ENCODE results near the gene ABHD14A.
"Not testable (repeated sequence)": the region's sequence is repeated elsewhere in the genome, so short reads cannot be mapped to it uniquely, and the experiment has no call there.

The ABHD14A gene

DNA sequence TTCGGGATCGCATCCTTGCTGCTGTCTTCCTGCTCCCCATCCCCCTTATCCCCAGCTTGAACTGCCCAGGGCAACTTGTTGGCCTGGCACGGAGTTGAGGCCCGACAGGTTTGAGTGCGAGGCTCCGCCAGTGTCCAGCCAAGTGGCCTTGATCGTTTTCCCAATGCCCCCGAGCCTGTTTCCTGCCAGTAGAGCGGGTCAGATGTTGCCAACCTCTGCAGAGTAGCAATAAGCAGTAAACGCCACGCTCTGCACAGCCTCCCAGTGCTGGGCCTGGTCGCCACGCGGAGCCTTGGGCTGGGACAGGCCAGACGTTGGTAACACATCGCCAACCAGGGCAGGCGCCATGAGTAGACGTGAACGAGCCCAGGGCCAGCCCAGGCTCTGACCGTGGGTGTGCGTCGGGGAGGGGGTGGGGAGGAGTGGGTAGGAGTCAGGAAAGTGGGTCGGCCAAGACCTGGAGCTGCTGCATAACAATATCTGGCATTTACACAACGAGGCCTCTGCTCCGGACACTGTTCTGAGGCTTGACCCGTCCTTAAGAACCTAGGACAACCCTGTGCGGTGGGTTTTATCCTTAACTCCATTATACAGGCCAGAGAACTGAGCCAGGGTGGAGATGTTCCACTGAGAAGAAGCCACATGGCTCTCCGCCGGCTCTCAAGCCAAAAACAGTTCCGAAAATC, 444 bp upstream of the ABHD14A start:
- DNase-seq (ENCODE audit: low spot score): no peak

DNA sequence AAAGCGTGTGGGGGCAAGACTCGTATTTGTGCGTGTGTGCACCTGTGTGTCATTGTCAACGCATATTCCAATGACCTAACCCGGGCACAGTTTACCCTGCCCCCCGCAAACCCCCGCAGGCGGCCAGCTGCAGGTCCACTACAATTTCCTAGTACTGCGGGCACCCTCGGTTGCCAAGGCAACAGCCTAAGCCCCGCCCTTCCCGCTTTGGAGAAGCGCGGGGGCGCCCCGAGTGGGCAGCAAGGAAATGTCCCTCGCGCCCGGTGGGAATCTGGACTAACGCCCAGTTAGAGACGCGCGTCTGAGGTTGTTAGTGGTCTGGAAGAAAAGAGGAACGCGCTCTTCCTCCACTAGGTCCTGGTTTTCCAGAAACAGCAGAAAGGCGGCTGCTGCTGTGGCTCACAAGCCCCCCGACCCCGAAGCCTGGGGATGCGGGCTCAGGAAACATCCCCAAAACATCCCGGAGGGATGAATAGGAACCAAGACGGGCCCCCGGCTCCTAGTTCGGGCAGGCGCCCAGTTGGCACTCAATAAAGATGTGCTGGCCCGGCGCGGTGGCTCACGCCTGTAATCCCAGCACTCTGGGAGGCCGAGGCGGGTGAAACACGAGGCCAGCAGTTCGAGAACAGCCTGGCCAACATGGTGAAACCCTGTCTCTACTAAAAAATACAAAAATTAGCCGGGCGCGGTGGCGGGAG, 1.1 kb downstream of the ABHD14A start:
- peak; percentile 34 for DNase-seq (ENCODE audit: low spot score)

DNA sequence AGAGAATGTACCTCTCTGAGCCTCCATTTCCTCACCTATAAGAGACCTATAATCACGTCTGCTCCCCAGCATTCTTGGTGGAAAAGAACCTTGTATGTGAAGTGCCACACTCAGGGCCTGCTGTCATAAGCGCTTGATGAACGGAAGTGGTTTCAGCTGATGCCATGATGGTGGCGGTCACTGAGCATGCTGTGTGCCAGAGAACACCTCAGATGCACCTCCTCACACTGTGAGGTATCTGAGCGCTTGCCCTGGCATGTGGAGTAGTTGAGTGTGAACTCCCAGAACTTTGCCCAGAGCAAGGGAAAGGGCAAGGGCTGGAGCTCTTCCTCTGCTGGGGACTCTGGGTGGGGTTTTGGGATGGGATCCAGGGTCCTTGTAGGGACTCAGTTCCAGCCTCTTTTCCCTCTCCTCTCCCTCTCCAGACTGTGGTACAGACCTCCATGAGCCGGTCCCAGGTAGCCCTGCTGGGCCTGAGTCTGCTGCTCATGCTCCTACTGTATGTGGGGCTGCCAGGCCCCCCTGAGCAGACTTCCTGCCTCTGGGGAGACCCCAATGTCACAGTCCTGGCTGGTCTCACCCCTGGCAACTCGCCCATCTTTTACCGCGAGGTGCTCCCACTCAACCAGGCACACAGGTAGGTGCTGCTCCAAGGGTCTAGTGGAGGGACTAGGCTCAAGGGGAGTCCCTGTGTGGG, 2.7 kb downstream of the ABHD14A start:
- DNase-seq (ENCODE audit: low spot score): no peak

DNA sequence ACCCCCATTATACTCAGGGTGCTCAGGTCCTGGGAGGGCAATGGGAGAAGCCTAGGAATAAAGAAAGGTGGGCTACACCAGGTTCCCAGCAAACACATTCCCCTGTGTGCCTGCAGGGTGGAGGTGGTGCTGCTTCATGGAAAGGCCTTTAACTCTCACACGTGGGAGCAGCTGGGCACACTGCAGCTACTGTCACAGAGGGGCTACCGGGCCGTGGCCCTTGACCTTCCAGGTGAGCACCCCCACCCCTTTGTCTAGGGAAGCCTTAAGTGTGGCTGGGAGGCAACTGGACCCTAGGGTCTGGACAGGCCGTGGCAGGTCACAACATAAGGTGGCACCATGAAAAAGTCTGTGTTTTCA, 3.3 kb downstream of the ABHD14A start:
- DNase-seq (ENCODE audit: low spot score): no peak

DNA sequence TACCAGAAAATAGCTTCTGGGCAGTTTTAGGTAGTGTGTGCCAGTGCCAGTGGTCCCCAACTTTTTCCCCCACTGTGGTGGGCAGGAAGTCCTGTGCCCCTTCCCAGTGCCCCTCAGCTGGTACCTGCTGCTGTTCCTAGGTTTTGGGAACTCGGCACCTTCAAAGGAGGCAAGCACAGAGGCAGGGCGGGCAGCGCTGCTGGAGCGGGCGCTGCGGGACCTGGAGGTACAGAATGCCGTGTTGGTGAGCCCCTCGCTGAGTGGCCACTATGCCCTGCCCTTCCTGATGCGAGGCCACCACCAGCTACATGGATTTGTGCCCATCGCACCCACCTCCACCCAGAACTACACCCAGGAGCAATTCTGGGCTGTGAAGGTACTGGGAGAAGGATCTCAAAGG, 5.4 kb downstream of the ABHD14A start:
- no peak for DNase-seq (ENCODE audit: low spot score)

DNA sequence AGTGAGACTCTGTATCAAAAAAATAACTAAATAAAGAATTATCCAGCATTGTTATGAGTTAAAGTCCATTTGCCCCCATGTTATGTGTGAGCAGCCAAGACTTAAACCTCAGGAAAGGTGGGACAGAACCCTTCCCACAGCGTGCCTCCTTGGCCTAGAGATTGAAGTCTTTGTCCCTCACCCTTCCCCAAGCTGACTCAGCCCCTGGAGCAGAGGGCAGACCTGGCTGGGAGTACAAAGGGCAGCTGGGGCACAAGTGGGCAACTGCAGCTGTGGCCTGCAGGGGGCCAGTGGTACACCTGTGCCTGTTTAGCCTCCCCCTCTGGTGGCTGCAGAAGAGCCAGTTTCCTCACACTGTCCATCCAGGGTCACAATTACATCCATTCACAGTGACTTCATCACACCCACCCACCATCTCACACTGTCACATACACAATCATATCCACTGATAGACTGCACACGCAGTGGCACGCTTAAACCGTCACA, 7.5 kb downstream of the ABHD14A start:
- DNase-seq (ENCODE audit: low spot score): peak; percentile 76

DNA sequence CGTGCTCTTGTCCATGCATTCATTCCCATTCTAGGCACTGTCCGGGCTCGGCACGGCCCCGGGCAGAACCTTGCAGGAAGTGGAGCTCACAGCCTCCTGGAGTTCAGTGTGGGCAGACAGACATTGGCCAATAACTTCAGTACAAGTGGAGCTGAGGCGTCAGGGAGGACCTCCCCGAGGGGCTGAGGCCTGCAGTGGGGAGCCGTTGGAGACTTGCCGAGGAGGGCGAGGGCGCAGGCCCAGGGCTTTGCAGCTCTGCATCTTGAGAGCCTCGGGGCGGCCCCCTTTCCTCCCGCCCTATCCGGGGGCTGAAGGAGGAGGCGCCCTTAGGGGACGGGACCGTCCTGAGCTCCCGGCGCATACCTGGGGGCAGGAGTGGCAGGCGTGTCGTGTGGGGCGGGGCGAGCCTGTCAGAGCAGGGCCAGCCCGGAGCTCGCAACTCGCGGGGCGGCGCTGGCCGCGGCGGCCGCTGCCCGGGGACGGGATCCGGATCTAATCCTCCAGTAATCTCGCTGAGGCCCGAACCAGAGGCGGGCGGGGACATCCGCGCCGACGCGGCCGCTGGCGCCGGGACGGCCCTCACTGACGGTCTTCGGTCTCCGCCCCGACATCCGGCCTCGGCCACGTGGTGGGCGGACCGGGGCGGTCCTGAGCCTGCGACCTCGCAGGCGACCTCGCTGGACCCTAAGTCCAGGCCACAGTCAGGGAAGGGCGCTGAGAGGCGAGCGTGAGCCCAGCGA, 8.1 kb downstream of the ABHD14A start, which contains the start of gene ACY1:
TSS of gene ACY1 (plus strand) at position 698 of the 740 bp plus-strand sequence. CDS start 530 bp downstream, outside the sequence.
- peak; percentile 84 for DNase-seq (ENCODE audit: low spot score)

DNA sequence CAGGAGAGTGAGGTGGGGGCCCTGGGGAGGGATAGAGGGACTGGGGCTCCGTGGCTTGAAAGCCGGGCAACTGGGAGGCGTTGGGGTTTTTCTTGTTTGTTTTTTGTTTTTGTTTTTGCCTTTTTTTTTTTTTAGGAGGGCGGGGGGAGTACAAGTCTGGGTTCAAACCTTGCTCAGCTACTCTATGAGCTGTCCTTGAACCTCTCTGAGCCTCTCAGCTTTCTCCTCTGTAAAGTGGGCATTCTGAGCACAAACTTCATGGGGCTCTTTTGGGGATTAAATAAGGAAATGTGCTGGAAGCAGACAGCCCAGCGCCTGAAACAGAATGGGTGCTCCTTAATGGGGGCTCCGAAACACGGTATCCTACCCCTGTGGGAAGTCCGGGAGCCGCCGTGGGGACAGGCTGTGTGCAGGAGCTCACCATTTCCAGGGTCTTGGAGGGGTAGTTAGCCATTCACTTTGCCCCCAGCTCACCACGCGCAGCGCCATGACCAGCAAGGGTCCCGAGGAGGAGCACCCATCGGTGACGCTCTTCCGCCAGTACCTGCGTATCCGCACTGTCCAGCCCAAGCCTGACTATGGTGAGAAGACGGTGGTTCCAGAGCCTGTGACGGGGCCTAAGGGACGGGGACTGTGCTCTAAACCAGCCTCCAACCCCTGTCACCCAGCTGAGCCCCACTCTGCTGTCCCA, 8.9 kb downstream of the ABHD14A start:
- no peak for DNase-seq (ENCODE audit: low spot score)

DNA sequence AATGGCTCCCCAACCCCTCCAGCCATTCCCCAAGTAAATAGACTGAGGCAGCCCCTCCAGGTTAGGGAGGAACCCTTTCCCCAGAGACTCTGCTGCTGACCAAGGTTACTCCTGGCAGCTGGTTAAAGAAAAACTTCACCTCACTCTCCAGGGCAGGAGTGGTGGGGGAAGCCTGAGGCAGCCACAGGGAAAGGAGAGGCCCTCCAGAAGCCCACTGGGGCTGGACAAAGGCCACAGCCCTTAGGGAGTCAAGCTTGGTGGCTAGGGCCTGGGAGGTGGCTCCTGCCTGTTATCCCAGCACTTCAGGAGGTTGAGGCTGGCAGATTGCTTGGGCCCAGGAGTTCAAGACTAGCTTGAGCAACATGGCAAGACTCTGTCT, 9.4 kb downstream of the ABHD14A start:
- DNase-seq (ENCODE audit: low spot score): no peak

DNA sequence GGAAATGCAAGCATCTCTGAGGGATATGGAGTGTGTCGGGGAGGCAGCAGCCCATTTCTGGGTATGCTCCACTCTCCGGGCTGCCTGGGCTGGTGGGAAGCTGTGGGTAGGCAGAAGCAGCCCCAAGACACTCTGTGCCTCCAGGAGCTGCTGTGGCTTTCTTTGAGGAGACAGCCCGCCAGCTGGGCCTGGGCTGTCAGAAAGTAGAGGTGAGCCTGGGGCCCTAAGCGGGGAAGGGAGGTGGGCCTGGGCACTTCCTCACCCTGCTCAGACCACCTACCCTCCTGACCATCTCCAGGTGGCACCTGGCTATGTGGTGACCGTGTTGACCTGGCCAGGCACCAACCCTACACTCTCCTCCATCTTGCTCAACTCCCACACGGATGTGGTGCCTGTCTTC, 10.2 kb downstream of the ABHD14A start:
- no peak for DNase-seq (ENCODE audit: low spot score)

DNA sequence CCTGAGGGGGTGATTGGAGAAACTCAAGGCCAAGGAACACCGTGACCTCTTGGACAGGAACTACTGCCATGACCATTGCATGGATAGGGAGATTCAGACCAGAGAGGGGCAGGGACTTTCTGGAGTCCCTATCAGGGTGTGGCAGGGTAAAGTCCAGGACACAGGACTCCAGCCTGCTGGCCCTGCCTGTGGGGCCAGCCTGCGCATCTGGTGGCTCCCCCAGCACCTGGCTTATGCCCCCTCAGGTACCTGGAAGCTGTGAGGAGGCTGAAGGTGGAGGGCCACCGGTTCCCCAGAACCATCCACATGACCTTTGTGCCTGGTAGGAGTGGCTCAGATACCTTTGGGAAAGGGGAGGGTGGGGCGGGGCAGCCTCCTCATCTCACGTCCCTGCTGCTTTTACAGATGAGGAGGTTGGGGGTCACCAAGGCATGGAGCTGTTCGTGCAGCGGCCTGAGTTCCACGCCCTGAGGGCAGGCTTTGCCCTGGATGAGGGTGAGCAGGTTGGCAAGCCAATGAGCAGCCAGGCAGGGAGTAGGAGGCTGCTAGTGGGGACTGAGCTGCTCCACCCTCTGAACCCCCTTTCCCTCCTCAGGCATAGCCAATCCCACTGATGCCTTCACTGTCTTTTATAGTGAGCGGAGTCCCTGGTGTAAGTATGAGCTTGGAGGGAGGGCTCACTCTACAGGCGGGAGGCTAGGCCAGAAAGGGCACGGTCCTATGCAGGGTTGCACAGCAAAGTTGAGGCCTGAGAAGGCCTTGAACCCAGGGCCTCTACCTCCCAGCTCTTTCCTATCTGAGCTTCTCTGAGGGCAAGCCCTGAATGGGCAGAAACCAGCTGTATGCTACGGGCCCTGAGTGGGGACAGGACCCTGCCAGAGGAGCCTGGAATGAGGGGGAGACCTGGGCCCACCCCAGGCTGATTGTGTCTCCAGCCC, 11.4 kb downstream of the ABHD14A start:
- no peak for DNase-seq (ENCODE audit: low spot score)

DNA sequence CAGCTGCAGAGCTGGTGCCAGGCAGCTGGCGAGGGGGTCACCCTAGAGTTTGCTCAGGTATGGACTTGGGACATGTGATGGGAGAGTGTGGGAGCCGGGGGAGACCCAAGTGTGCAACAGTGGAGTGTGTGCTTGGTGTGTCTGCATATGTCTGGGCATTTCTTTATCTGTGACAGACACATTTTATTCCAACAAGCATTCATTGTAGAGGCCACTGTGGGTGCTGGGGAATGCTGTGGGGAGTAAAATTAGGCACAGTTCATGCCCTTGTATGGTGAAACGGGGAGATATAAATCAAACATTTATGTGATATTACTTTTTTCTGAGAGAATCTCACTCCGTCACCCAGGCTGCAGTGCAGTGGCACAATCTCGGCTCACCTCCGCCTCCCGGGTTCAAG, 12.7 kb downstream of the ABHD14A start:
- DNase-seq (ENCODE audit: low spot score): no peak

DNA sequence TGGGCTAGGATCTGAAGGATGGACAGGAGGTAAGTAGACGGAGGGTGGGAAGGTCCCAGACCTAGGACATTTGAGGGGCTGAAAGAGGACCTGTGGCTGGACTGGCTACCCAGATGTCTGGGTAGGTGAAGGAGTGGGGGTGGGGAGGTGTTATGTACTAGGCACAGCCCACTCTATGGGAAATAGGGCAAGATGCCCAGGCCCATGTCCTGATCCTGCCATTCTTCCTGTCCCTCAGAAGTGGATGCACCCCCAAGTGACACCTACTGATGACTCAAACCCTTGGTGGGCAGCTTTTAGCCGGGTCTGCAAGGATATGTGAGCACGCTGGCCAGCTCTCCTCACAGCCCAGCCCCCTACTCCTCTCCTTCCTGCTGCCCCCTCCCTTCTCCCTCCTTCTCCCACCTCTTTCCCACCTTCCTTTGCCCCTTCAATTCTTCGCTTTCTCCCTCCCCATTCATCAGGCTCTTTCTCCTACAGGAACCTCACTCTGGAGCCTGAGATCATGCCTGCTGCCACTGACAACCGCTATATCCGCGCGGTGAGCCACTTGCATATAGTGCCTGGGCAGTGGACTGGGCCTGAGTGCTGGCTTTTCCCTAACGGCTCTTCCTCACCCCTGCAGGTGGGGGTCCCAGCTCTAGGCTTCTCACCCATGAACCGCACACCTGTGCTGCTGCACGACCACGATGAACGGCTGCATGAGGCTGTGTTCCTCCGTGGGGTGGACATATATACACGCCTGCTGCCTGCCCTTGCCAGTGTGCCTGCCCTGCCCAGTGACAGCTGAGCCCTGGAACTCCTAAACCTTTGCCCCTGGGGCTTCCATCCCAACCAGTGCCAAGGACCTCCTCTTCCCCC, 13.7 kb downstream of the ABHD14A start:
- DNase-seq (ENCODE audit: low spot score): no peak

DNA sequence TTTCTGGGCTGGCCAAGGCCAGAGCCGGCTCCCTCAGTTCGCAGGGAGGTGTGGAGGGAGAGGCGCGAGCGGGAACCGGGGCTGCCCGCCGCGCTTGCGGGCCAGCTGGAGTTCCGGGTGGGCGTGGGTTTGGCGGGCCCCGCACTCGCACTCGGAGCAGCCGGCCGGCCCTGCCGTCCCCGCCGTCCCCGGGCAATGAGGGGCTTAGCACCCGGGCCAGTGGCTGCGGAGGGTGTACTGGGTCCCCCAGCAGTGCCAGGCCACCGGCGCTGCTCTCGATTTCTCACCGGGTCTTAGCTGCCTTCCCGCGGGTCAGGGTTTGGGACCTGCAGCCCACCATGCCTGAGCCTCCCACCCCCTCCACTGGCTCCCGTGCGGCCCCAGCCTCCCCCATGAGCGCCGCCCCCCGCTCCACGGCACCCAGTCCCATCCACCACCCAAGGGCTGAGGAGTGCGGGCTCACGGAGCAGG, 15.7 kb downstream of the ABHD14A start:
- DNase-seq (ENCODE audit: low spot score): not testable (repeated sequence)

DNA sequence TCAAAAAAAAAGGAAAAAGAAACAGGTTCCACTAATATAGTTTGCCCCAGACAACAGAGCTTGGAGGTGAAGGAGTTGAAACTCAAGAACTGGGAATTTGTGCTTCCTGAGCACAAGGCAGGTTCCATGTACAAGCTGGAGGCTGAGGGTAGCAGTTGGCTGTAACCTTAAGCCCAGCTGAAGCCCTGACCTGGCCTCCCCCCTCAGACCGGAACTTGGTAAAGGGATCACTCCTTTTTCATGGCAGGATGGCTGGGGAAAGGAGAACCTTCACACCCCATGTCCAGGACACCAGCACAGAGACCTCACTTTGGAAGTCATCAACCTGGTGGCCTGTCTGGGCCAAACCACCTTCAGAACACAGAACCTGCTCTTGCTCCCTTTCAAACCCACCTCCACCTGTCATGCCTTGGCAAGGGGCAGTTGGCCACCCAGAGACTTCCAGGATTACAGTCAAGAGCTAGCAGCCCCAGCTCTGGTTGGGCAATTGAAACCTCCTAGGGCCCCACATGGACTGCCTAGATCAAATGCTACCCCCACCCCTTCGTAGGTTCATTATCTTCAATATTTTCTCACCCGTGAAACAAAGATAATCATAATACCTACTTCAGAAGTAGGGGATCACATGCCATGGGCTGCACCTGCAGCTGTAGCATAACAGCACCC, 17.3 kb downstream of the ABHD14A start:
- no peak for DNase-seq (ENCODE audit: low spot score)

DNA sequence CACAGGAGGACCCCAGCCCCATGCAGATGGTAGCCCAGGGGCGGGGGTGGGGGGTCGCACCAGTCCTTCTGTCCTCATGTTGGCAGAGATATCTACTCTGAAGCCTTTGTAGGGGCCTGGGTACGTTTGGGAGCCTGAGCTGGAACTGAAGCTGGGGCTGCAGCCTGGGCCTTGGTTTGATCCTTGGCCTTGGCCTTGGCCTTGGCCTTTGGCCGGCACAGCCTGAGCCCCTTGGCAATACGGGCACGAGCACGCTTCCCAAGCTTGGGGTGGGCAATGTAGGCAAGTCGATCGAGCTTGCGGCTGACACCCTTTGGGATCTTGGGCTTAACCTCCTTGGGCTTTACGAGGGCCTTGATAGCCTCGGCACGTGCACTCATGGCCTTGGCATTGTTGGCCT, 18.8 kb downstream of the ABHD14A start:
- not testable (repeated sequence) for DNase-seq (ENCODE audit: low spot score)

DNA sequence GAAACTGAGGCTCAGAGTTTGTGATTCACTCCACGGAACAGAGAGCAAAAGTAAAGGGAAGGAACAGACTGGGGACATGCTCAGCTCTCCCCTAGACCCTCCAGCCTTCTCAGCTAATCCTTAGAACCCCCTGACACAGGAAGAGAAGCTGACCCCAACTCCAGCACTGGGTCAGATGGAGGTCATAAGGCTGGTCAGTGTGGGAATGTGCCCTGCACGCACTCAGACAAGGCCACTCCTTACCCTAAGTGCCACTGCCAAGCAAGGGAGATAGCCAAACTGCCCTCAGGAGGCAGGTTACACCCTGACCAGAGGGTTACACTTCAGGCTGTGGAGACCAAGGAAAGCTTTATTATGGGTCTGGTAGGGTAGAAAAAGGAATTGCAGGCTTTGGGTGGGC, 19.7 kb downstream of the ABHD14A start:
- no peak for DNase-seq (ENCODE audit: low spot score)

DNA sequence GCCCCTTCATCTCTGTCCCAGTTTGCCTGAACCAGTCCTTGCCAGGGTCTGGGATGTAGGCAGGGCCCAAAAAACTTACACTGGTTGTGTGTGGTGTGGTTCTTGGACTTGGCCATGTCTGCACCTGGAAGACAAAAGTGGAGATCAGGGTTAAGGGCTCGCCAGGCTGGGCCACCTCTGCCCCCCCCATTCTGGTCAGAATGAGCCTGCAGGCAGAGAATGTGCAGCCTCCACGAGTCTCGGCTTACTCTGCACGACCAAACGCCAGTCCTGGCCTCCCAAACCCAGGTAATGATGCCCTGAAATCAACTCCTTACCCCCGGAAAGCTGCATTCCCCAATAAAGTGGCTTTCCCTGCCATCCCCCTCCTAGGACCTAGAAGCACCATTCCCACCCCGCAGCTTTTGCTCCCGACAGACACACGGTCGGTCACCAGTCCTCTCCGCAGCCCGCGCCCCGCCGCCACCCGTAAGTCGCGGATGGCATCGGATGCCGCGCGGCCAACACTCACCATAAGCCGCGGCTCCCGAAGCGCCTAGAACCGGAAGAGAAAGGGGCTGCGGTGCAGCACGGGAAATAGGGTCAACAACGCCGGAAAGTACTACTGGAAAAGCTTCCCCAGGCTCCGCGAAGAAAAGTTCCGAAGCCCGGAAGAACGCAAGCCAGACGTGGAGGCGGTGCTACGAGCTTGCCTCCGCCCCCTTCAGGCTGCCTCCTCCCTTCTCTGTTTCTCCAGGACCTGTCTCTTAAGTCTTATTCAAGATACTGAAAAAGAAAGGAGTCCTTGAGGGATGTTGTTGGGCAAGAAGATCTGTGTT, 20.7 kb downstream of the ABHD14A start, which contains the start of gene RPL29:
TSS of gene RPL29 (minus strand) at position 550 of the 818 bp plus-strand sequence. CDS start at position 116, 434 bp downstream.
- DNase-seq (ENCODE audit: low spot score): peak; percentile 92

Data from germinal center (tissue), 1 donor.